A549 (cell line): Measurements from ENCODE around the gene SHROOM4.

Experiments used
- CHD2 ChIP-seq: fragments of 150-350 bp; IDR thresholded peaks from 2 replicates; pipeline ENCODE4 v1.6.1; 2014; ENCODE audit warnings: low read length; ENCODE audit not compliant: partially characterized antibody
- CTCF ChIP-seq: fragments of >200 bp; sonication (Bioruptor Twin); formaldehyde crosslinking; IDR thresholded peaks from 3 replicates; pipeline ENCODE4 v1.5.1; 2016
- EP300 ChIP-seq, 2 experiments: fragments of >200 bp; sonication (Bioruptor Twin); formaldehyde crosslinking; IDR thresholded peaks; 2 replicates in 1 of 2; 3 replicates in 1 of 2; pipeline ENCODE4 v1.6.1; 2016 to 2017
- HDAC2 ChIP-seq: fragments of 200-600 bp; sonication (generic); IDR thresholded peaks from 2 replicates; pipeline ENCODE4 v1.6.1; 2016
- MAFK ChIP-seq: fragments of 450-650 bp; IDR thresholded peaks from 2 replicates; pipeline ENCODE4 v1.6.1; 2014; ENCODE audit not compliant: partially characterized antibody
- MAZ ChIP-seq: fragments of 150-350 bp; IDR thresholded peaks from 2 replicates; pipeline ENCODE4 v1.6.1; 2014; ENCODE audit warnings: antibody characterized with exemption, low read depth, low read length, borderline replicate concordance
- MYC ChIP-seq: IDR thresholded peaks from 2 replicates; pipeline ENCODE4 v1.6.1; 2012; ENCODE audit warnings: mild to moderate bottlenecking, inconsistent platforms, low read length, improper control_type of control experiment, borderline replicate concordance
- POLR2A ChIP-seq: IDR thresholded peaks from 2 replicates; pipeline ENCODE4 v1.6.1; 2012; ENCODE audit warnings: mild to moderate bottlenecking, low read length
- POLR2AphosphoS2 ChIP-seq: conservative IDR thresholded peaks from 2 replicates; pipeline ENCODE4 v1.6.1; 2012; ENCODE audit warnings: low read length, improper control_type of control experiment, inconsistent platforms
- RFX5 ChIP-seq: fragments of 450-650 bp; IDR thresholded peaks from 2 replicates; pipeline ENCODE4 v1.7.1; 2014; ENCODE audit warnings: antibody characterized with exemption, mild to moderate bottlenecking, moderate library complexity
- RNF2 ChIP-seq: fragments of 200-600 bp; sonication (generic); IDR thresholded peaks from 2 replicates; pipeline ENCODE4 v1.6.1; 2016; ENCODE audit warnings: low read depth, mild to moderate bottlenecking, antibody characterized with exemption, moderate library complexity, borderline replicate concordance
- SREBF2 ChIP-seq: fragments of 450-650 bp; IDR thresholded peaks from 2 replicates; pipeline ENCODE4 v1.6.1; 2014; ENCODE audit warnings: mild to moderate bottlenecking, moderate library complexity
- TF ChIP-seq, protein P1 (sequence below): fragments of 450-650 bp; IDR thresholded peaks from 2 replicates; pipeline ENCODE4 v1.6.1; 2014; ENCODE audit warnings: antibody characterized with exemption
- TF ChIP-seq, protein P2 (sequence below): IDR thresholded peaks from 2 replicates; pipeline ENCODE4 v1.6.1; 2012

DNA sequence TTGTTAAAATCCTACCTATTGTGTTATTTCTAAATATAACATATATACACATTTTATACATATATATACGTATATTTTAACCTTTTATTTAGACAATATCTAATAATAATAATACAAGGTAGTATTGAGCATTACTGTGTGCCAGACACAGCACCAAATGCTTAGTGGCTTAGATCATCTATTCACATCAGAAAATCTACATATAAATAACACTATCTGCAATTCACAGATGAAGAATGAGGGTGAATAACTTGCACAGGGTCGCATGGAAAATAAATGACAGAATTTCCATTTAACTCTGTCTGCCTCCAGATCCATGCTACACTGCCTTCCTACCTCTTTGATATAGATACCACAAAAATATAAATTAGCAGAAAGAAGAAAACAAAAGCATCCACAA is 37.7 kb downstream of the SHROOM4 start:
- no peak for TF ChIP-seq CTCF
- no peak for TF ChIP-seq HDAC2
- no peak for TF ChIP-seq MYC
- no peak for TF ChIP-seq CHD2
- no peak for TF ChIP-seq MAFK
- TF ChIP-seq, protein P1, sequence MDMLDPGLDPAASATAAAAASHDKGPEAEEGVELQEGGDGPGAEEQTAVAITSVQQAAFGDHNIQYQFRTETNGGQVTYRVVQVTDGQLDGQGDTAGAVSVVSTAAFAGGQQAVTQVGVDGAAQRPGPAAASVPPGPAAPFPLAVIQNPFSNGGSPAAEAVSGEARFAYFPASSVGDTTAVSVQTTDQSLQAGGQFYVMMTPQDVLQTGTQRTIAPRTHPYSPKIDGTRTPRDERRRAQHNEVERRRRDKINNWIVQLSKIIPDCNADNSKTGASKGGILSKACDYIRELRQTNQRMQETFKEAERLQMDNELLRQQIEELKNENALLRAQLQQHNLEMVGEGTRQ = no peak
- no peak for TF ChIP-seq EP300 (IDR thresholded peaks at IDR 0.05)
- TF ChIP-seq POLR2A = no peak
- no peak for TF ChIP-seq RFX5
- TF ChIP-seq RNF2 = no peak
- no peak for TF ChIP-seq POLR2AphosphoS2
- TF ChIP-seq, protein P2, sequence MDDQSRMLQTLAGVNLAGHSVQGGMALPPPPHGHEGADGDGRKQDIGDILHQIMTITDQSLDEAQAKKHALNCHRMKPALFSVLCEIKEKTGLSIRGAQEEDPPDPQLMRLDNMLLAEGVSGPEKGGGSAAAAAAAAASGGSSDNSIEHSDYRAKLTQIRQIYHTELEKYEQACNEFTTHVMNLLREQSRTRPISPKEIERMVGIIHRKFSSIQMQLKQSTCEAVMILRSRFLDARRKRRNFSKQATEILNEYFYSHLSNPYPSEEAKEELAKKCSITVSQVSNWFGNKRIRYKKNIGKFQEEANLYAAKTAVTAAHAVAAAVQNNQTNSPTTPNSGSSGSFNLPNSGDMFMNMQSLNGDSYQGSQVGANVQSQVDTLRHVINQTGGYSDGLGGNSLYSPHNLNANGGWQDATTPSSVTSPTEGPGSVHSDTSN = no peak
- TF ChIP-seq MAZ = no peak
- no peak for TF ChIP-seq SREBF2
